H1 (cell line): ENCODE measurements around the gene RND2. TPM values are rescaled to one million over a fixed set of nuclear protein-coding genes. Genes with fewer than 3 reads are reported as not detected.

Experiments
- CTCF ChIA-PET: fragments of 300-600 bp; sonication (Branson Sonifier 250); formaldehyde crosslinking; loops from one replicate; lab custom pipeline; 2021; ENCODE audit not compliant: partially characterized antibody; lab: Charles Lee
- POLR2A ChIA-PET: fragments of 300-600 bp; sonication (Branson Sonifier 250); formaldehyde crosslinking; loops from one replicate; lab custom pipeline; 2021; ENCODE audit warnings: inconsistent platforms; ENCODE audit not compliant: partially characterized antibody; lab: Charles Lee
- DNase-seq, 2 experiments: peaks; one replicate each; pipeline versions ENCODE4 v3.0.0 to v3.0.0-alpha.2; 2010 to 2022; ENCODE audit warnings: low spot score in 2 of 2, low read depth in 1 of 2, mixed read lengths in 1 of 2
- FAIRE-seq: peaks from 2 replicates; lab custom pipeline; 2011; peaks lifted over from hg19 to GRCh38; lab: Jason Lieb, UNC
- H2AFZ ChIP-seq: 2 replicates; pipeline ENCODE4 v1.8.1; 2012; ENCODE audit warnings: low read length, inconsistent platforms
- H2AK5ac ChIP-seq: 2 replicates; pipeline ENCODE4 v1.6.1; 2013; ENCODE audit warnings: low read depth, low read length
- H2BK120ac ChIP-seq: replicated peaks from 2 replicates; pipeline ENCODE3; 2013; ENCODE audit warnings: low read depth, low read length, inconsistent platforms
- H2BK12ac ChIP-seq: 2 replicates; pipeline ENCODE4 v1.6.1; 2013; ENCODE audit warnings: low read depth, low read length
- H2BK15ac ChIP-seq: 2 replicates; pipeline ENCODE4 v1.6.1; 2013; ENCODE audit warnings: low read length
- H2BK20ac ChIP-seq: 2 replicates; pipeline ENCODE4 v1.6.1; 2013; ENCODE audit warnings: low read length
- H2BK5ac ChIP-seq: 2 replicates; pipeline ENCODE4 v1.6.1; 2013; ENCODE audit warnings: low read depth, low read length
- H3K14ac ChIP-seq: 2 replicates; pipeline ENCODE4 v1.6.1; 2013; ENCODE audit warnings: inconsistent platforms; ENCODE audit not compliant: insufficient read length
- H3K18ac ChIP-seq: 2 replicates; pipeline ENCODE4 v1.6.1; 2013; ENCODE audit warnings: low read length; ENCODE audit errors: extremely low read depth
- H3K23ac ChIP-seq: 2 replicates; pipeline ENCODE4 v1.6.1; 2013; ENCODE audit warnings: inconsistent platforms; ENCODE audit not compliant: insufficient read length
- H3K23me2 ChIP-seq: 2 replicates; pipeline ENCODE4 v1.6.1; 2013; ENCODE audit warnings: low read depth, low read length
- H3K27ac ChIP-seq: 2 replicates; pipeline ENCODE4 v1.6.1; 2011; ENCODE audit warnings: low read depth, low read length, inconsistent platforms
- H3K27me3 ChIP-seq, 4 experiments: replicated peaks in 1 of 4; 1 replicate in 1 of 4; 2 replicates in 3 of 4; pipeline versions ENCODE4 v1.6.1 to v1.8.1; 2011 to 2013; ENCODE audit warnings: low read length in 3 of 4, mild to moderate bottlenecking in 3 of 4, inconsistent platforms in 2 of 4, mixed read lengths in 2 of 4, moderate library complexity in 1 of 4; ENCODE audit not compliant: control insufficient read depth in 3 of 4, insufficient read depth in 3 of 4; ENCODE audit errors: extremely low read depth in 1 of 4
- H3K36me3 ChIP-seq, 4 experiments: 2 replicates each; pipeline versions ENCODE4 v1.6.1 to v1.8.1; 2011 to 2013; ENCODE audit warnings: mild to moderate bottlenecking in 4 of 4, low read length in 3 of 4, moderate library complexity in 2 of 4, control low read depth in 1 of 4, inconsistent platforms in 1 of 4; ENCODE audit not compliant: insufficient read depth in 4 of 4, control insufficient read depth in 2 of 4
- H3K4ac ChIP-seq: replicated peaks from 2 replicates; pipeline ENCODE3; 2013; ENCODE audit warnings: low read length, low read depth, mixed read lengths, inconsistent platforms; ENCODE audit not compliant: insufficient read length
- H3K4me1 ChIP-seq, 4 experiments: replicated peaks in 1 of 4; 1 replicate in 1 of 4; 2 replicates in 3 of 4; pipeline versions ENCODE4 v1.6.1 to v1.8.1; 2011 to 2013; ENCODE audit warnings: low read length in 3 of 4, inconsistent platforms in 2 of 4, mixed read lengths in 1 of 4; ENCODE audit not compliant: insufficient read depth in 4 of 4, control insufficient read depth in 3 of 4
- H3K4me2 ChIP-seq, 2 experiments: 2 replicates each; pipeline versions ENCODE4 v1.6.1 to v1.8.1; 2011 to 2013; ENCODE audit warnings: low read depth in 2 of 2, low read length in 2 of 2, control low read depth in 1 of 2, inconsistent platforms in 1 of 2, mild to moderate bottlenecking in 1 of 2; ENCODE audit not compliant: insufficient read depth in 1 of 2
- H3K4me3 ChIP-seq, 4 experiments: fragments of 200-600, 300-600 bp in 1 of 4; sonication (generic), shearing (Covaris generic), sonication (Bioruptor Twin) in 1 of 4; 2 replicates each; pipeline versions ENCODE4 v1.5.1 to v1.8.1; 2011 to 2016; ENCODE audit warnings: low read length in 4 of 4, low read depth in 3 of 4, control low read depth in 2 of 4, inconsistent platforms in 2 of 4, mild to moderate bottlenecking in 2 of 4, mixed read lengths in 1 of 4, moderate library complexity in 1 of 4; ENCODE audit not compliant: insufficient read depth in 2 of 4; ENCODE audit errors: extremely low read depth in 1 of 4
- H3K56ac ChIP-seq: replicated peaks from 2 replicates; pipeline ENCODE3; 2013; ENCODE audit warnings: low read depth, mild to moderate bottlenecking, mixed read lengths, low read length, inconsistent platforms; ENCODE audit not compliant: insufficient read length
- H3K79me1 ChIP-seq: 2 replicates; pipeline ENCODE4 v1.6.1; 2013; ENCODE audit warnings: low read depth, low read length, control low read depth
- H3K79me2 ChIP-seq, 2 experiments: 2 replicates each; pipeline versions ENCODE4 v1.6.1 to v1.8.1; 2012 to 2013; ENCODE audit warnings: low read length in 2 of 2, mild to moderate bottlenecking in 2 of 2, inconsistent platforms in 1 of 2; ENCODE audit not compliant: insufficient read depth in 2 of 2, control insufficient read depth in 1 of 2
- H3K9ac ChIP-seq, 4 experiments: replicated peaks in 1 of 4; 1 replicate in 1 of 4; 2 replicates in 3 of 4; pipeline versions ENCODE4 v1.6.1 to v1.8.1; 2011 to 2013; ENCODE audit warnings: low read depth in 3 of 4, low read length in 3 of 4, control low read depth in 2 of 4, mild to moderate bottlenecking in 2 of 4, moderate library complexity in 2 of 4, inconsistent platforms in 1 of 4; ENCODE audit errors: extremely low read depth in 1 of 4
- H3K9me3 ChIP-seq, 2 experiments: 2 replicates each; pipeline versions ENCODE4 v1.6.1 to v1.8.1; 2012 to 2013; ENCODE audit warnings: mild to moderate bottlenecking in 2 of 2, moderate library complexity in 2 of 2, control low read depth in 1 of 2, inconsistent platforms in 1 of 2, low read depth in 1 of 2, low read length in 1 of 2, mixed read lengths in 1 of 2; ENCODE audit not compliant: insufficient read depth in 2 of 2
- H4K20me1 ChIP-seq, 2 experiments: replicated peaks in 1 of 2; 2 replicates each; pipeline versions ENCODE3 to v1.8.1; 2011 to 2013; ENCODE audit warnings: inconsistent platforms in 2 of 2, low read length in 2 of 2, mild to moderate bottlenecking in 1 of 2; ENCODE audit not compliant: insufficient read depth in 2 of 2, control insufficient read depth in 1 of 2
- H4K5ac ChIP-seq: 2 replicates; pipeline ENCODE4 v1.6.1; 2013; ENCODE audit warnings: low read length, low read depth, mixed read lengths, inconsistent platforms; ENCODE audit not compliant: insufficient read length
- H4K8ac ChIP-seq: 2 replicates; pipeline ENCODE4 v1.8.0; 2013; ENCODE audit warnings: mild to moderate bottlenecking, moderate library complexity, low read length, inconsistent platforms; ENCODE audit not compliant: insufficient read depth; ENCODE audit errors: extremely low read depth
- H4K91ac ChIP-seq: replicated peaks from 2 replicates; pipeline ENCODE3; 2013; ENCODE audit warnings: low read length, mixed read lengths, inconsistent platforms; ENCODE audit not compliant: insufficient read length
- EGR1 ChIP-seq: IDR thresholded peaks from 2 replicates; pipeline ENCODE4 v1.6.1; 2011; ENCODE audit warnings: low read depth, low read length, borderline replicate concordance
- EP300 ChIP-seq, 2 experiments: IDR thresholded peaks; 1 replicate in 1 of 2; 2 replicates in 1 of 2; pipeline ENCODE4 v1.6.1; 2011 to 2012; ENCODE audit warnings: low read depth in 2 of 2, low read length in 2 of 2, mild to moderate bottlenecking in 2 of 2, borderline replicate concordance in 1 of 2, inconsistent platforms in 1 of 2, moderate library complexity in 1 of 2
- EZH2 ChIP-seq: fragments of 200-600 bp; sonication (generic); IDR thresholded peaks from 2 replicates; pipeline ENCODE4 v1.7.1; 2012; ENCODE audit warnings: low read depth, mild to moderate bottlenecking, moderate library complexity, low read length, inconsistent platforms; ENCODE audit not compliant: severe bottlenecking
- HDAC6 ChIP-seq: IDR thresholded peaks from one replicate; pipeline ENCODE4 v1.7.1; 2012; ENCODE audit warnings: low read depth, mild to moderate bottlenecking, inconsistent platforms, low read length, moderate library complexity
- JUND ChIP-seq: IDR thresholded peaks from 2 replicates; pipeline ENCODE4 v1.6.1; 2011; ENCODE audit warnings: mild to moderate bottlenecking, improper control_type of control experiment, low read length
- KDM4A ChIP-seq: IDR thresholded peaks from one replicate; pipeline ENCODE4 v1.7.1; 2012; ENCODE audit warnings: low read depth, mild to moderate bottlenecking, moderate library complexity, low read length, inconsistent platforms; ENCODE audit not compliant: severe bottlenecking
- RFX5 ChIP-seq: IDR thresholded peaks from 2 replicates; pipeline ENCODE4 v1.6.1; 2011; ENCODE audit warnings: low read depth, low read length, improper control_type of control experiment, borderline replicate concordance
- YY1 ChIP-seq: IDR thresholded peaks from 2 replicates; pipeline ENCODE4 v1.6.1; 2011; ENCODE audit warnings: low read depth, mild to moderate bottlenecking, low read length
- WGBS, 2 experiments: shearing (Covaris generic) in 1 of 2; methylation state at CpG; one replicate each; pipeline versions ENCODE4 v1.1.6 to v1.1.7; 2013 to 2015; ENCODE audit warnings: low lambda C conversion rate in 2 of 2, mixed read lengths in 2 of 2, inconsistent platforms in 1 of 2, low coverage in 1 of 2, missing lambda C conversion rate in 1 of 2; ENCODE audit not compliant: insufficient replicate concordance in 2 of 2, insufficient coverage in 1 of 2, insufficient read length in 1 of 2; ENCODE audit errors: extremely low coverage in 1 of 2, missing lambda C conversion rate in 1 of 2; 5-methylcytosine and 5-hydroxymethylcytosine counted together
- polyA plus RNA-seq, 7 experiments: library from polyadenylated mRNA; depleted of rRNA in 3 of 7; stranded (reverse) in 5 of 7; unstranded in 2 of 7; fragments of >200 nt in 5 of 7; fragments of 200-250 nt in 2 of 7; gene quantifications; 1 replicate in 5 of 7; 2 replicates in 1 of 7; 4 replicates in 1 of 7; pipeline versions ENCODE4 v1.2.1 to v1.2.3, GENCODE V29; 2011 to 2013; ENCODE audit warnings: missing spikeins in 2 of 7, mixed read lengths in 2 of 7
- total RNA-seq: library from RNA; stranded (reverse); fragmentation: NEBNext Ultra II Directional; extraction: Animal tissue kit (Norgen Biotek cat#: 25700); gene quantifications from 2 replicates; pipeline ENCODE4 v1.2.1, GENCODE V29; 2021

Gene RND2
- total and polyA plus RNA-seq, 2 of the 8 experiments (the other 6 are each of a cell fraction or from before 2014, with no cell fraction given), result 51.3 to 61.4 TPM

DNA sequence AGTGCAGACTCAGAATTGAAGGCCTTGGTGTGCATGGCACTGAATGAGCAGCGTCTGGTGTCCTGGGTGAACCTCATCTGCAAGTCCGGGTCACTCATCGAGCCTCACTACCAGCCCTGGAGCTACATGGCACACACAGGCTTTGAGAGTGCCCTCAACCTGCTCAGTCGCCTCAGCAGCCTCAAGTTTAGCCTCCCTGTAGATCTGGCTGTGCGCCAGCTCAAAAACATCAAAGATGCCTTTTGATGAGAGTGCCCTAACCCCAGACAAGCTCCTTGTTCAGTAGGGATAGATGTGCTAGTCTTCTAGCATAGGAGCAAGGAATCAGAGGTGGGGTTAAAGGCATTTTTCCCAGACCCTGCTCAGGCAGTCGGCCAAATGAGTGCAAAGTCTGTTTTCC is 33.6 kb upstream of the RND2 start:
- no peaks in the 10 kb centered on the region for H3K9me3 ChIP-seq
- ChIA-PET POLR2A (interaction anchor here (1.8 kb wide), 1 partner anchor 11 kb away, joined by 11 read pairs; the partner anchor contains the start of genes PTGES3L and RUNDC1), CTCF (interaction anchor here (0.7 to 1.6 kb wide), 4 partner anchors 23 to 148 kb away, joined by 3 to 6 read pairs (median 4); no protein-coding TSS in a partner anchor)
- H2BK20ac ChIP-seq, result no peak overlapping the region
- H3K36me3 ChIP-seq, result peaks cover 17 to 49% (median 37%) of the 10 kb centered on the region in 4 experiments; a peak in 6 of 8 replicates
- no peaks in the 10 kb centered on the region for H3K27me3 ChIP-seq
- no peak overlapping the region for H4K8ac ChIP-seq
- no peak overlapping the region for H3K4ac ChIP-seq
- no peaks in the 10 kb centered on the region for H3K23me2 ChIP-seq
- no peak overlapping the region for H3K23ac ChIP-seq
- TF ChIP-seq EP300 (IDR thresholded peaks at IDR 0.05; ENCODE audit: borderline replicate concordance in 1 of 2, low read depth in 2 of 2, low read length in 2 of 2) (no peak), EGR1 (no peak), HDAC6 (no peak), JUND (no peak), YY1 (no peak), KDM4A (no peak), EZH2 (no peak), RFX5 (no peak)
- no peak overlapping the region for H3K14ac ChIP-seq
- no peak overlapping the region for H3K4me2 ChIP-seq
- peaks cover 0 to 6% of the 10 kb centered on the region in 2 experiments for H4K20me1 ChIP-seq
- FAIRE-seq (no peak), DNase-seq (no peak)
- H4K91ac ChIP-seq, result no peak overlapping the region
- no peak overlapping the region for H2AFZ ChIP-seq
- no peak overlapping the region for H3K56ac ChIP-seq
- no peaks in the 10 kb centered on the region for H3K79me2 ChIP-seq
- no peak overlapping the region for H3K9ac ChIP-seq
- 93% methylated on average over 6 of the region's 6 CpGs; no CpG with 5 or more reads in 1 of the 2 experiments for WGBS, 2 experiments
- H3K4me3 ChIP-seq, result no peak overlapping the region
- no peak overlapping the region for H2BK12ac ChIP-seq
- no peak overlapping the region for H2BK15ac ChIP-seq
- no peak overlapping the region for H3K27ac ChIP-seq
- H3K4me1 ChIP-seq, result no peaks in the 10 kb centered on the region
- H3K79me1 ChIP-seq, result no peaks in the 10 kb centered on the region
- H2BK120ac ChIP-seq, result no peak overlapping the region
- no peak overlapping the region for H2BK5ac ChIP-seq
- H4K5ac ChIP-seq, result no peak overlapping the region
- no peak overlapping the region for H2AK5ac ChIP-seq
- H3K18ac ChIP-seq, result no peak overlapping the region
